Measurements from ENCODE around the gene ZNF254. TPM values are rescaled to one million over a fixed set of nuclear protein-coding genes. Genes with fewer than 3 reads are reported as not detected.

The ZNF254 gene
- total RNA-seq, 1 experiment from 2014 or later = 26.6 TPM

DNA sequence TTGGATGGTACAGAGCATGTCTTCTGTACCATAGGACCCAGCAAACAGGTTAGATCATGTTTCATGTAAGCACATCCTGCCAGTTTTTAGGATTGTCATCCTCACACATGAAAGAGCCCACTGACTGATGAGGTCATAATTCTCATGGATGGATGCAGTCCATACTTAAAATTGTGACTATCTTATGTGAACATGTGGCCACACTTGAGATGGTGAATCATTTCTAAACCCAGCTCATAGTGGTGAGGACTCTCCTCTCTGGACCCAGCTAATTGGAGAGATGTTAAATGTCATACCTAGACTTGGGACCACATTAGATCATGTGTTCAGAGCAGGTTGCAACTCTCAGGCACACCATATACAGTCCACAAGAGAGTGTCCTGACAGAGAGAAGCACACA lies 24.8 kb upstream of the ZNF254 start:
- Histone ChIP-seq H3K9ac (ENCODE audit: extremely low read depth, insufficient read length, low read length) (no peak overlapping the region), H3K79me1 (ENCODE audit: insufficient read depth, low read depth, low read length, poor library complexity, severe bottlenecking) (no peaks in the 10 kb centered on the region), H3K23ac (ENCODE audit: insufficient read length, low read depth, low read length) (no peak overlapping the region), H3K79me2 (ENCODE audit: insufficient read depth, low read length) (no peaks in the 10 kb centered on the region), H4K8ac (replicated peaks; ENCODE audit: insufficient read length, low read depth, low read length) (no peak overlapping the region), H3K18ac (ENCODE audit: insufficient read length, low read depth, low read length) (no peak overlapping the region), H4K91ac (ENCODE audit: insufficient read length, low read depth, low read length) (no peak overlapping the region), H2AK5ac (ENCODE audit: insufficient read length, low read length) (no peak overlapping the region), H4K20me1 (ENCODE audit: control insufficient read depth, insufficient read depth, insufficient read length) (no peaks in the 10 kb centered on the region), H2AFZ (ENCODE audit: low read length) (no peak overlapping the region), H2BK15ac (ENCODE audit: low read depth, low read length) (no peak overlapping the region), H3T11ph (ENCODE audit: low read length) (no peak overlapping the region), H2BK5ac (ENCODE audit: insufficient read length, low read length) (no peak overlapping the region), H3K27me3 (ENCODE audit: insufficient read depth, low read length) (no peaks in the 10 kb centered on the region), H2BK20ac (ENCODE audit: low read depth, low read length, poor library complexity, severe bottlenecking) (no peak overlapping the region), H3K23me2 (ENCODE audit: insufficient read length, low read depth, low read length, poor library complexity, severe bottlenecking) (no peaks in the 10 kb centered on the region), H3K4me1 (ENCODE audit: insufficient read depth, low read length) (no peaks in the 10 kb centered on the region), H3K9me3 (ENCODE audit: control insufficient read depth, low read depth, low read length) (no peaks in the 10 kb centered on the region), H3K4me2 (ENCODE audit: insufficient read depth, insufficient read length, low read length) (no peak overlapping the region), H3K4ac (ENCODE audit: low read depth, low read length) (no peak overlapping the region), H3K14ac (ENCODE audit: insufficient read depth, low read length) (no peak overlapping the region), H2BK12ac (ENCODE audit: insufficient read length, low read depth, low read length) (no peak overlapping the region), H3K27ac (ENCODE audit: insufficient read length, low read depth, low read length) (no peak overlapping the region), H4K5ac (ENCODE audit: insufficient read length, low read depth, low read length) (no peak overlapping the region), H3K56ac (ENCODE audit: insufficient read length, low read depth, low read length) (no peak overlapping the region), H2BK120ac (ENCODE audit: low read depth, low read length, poor library complexity, severe bottlenecking) (no peak overlapping the region)
- Mint-ChIP-seq H3K27me3 (ENCODE audit: low read depth) (no peaks in the 10 kb centered on the region), H3K27ac (no peak overlapping the region), H3K36me3 (ENCODE audit: insufficient read depth in 1 of 3, low read depth in 3 of 3) (peaks cover 45 to 83% (median 62%) of the 10 kb centered on the region in 3 experiments), H3K9me3 (no peaks in the 10 kb centered on the region), H3K4me1 (no peaks in the 10 kb centered on the region), H3K4me3 (no peak overlapping the region)
- no peak for DNase-seq
- TF ChIP-seq, protein P1, sequence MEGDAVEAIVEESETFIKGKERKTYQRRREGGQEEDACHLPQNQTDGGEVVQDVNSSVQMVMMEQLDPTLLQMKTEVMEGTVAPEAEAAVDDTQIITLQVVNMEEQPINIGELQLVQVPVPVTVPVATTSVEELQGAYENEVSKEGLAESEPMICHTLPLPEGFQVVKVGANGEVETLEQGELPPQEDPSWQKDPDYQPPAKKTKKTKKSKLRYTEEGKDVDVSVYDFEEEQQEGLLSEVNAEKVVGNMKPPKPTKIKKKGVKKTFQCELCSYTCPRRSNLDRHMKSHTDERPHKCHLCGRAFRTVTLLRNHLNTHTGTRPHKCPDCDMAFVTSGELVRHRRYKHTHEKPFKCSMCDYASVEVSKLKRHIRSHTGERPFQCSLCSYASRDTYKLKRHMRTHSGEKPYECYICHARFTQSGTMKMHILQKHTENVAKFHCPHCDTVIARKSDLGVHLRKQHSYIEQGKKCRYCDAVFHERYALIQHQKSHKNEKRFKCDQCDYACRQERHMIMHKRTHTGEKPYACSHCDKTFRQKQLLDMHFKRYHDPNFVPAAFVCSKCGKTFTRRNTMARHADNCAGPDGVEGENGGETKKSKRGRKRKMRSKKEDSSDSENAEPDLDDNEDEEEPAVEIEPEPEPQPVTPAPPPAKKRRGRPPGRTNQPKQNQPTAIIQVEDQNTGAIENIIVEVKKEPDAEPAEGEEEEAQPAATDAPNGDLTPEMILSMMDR (conservative IDR thresholded peaks at IDR 0.05) = no peak

All from H9 (cell line).